ENCODE measurements around the gene INPP5F. TPM values are rescaled to one million over a fixed set of nuclear protein-coding genes. Genes with fewer than 3 reads are reported as not detected.

Gene INPP5F
- total RNA-seq, 1 donor from 2014 or later: 4.9 TPM

GRCh38 chr10:119801176-119801575 is 75.3 kb downstream of the INPP5F start:
- no peak for TF ChIP-seq CTCF (IDR thresholded peaks at IDR 0.05; ENCODE audit: borderline replicate concordance)
- Histone ChIP-seq H3K36me3 (peaks cover 21% of the 10 kb centered on the region), H3K4me1 (no peaks in the 10 kb centered on the region), H3K9me3 (replicated peaks) (no peaks in the 10 kb centered on the region), H3K4me3 (no peak overlapping the region), H3K27ac (replicated peaks) (no peak overlapping the region), H3K27me3 (ENCODE audit: low read depth) (no peaks in the 10 kb centered on the region)
- intact Hi-C loops (cut with micrococcal nuclease): no loop called here
- no peak for DNase-seq

GRCh38 chr10:119801998-119802538 is 76.2 kb downstream of the INPP5F start:
- DNase-seq: no peak
- Histone ChIP-seq H3K4me3 (no peak overlapping the region), H3K36me3 (peaks cover 14% of the 10 kb centered on the region), H3K27me3 (ENCODE audit: low read depth) (no peaks in the 10 kb centered on the region), H3K27ac (replicated peaks) (no peak overlapping the region), H3K9me3 (replicated peaks) (no peaks in the 10 kb centered on the region), H3K4me1 (no peaks in the 10 kb centered on the region)
- intact Hi-C loops (cut with micrococcal nuclease): no loop called here
- no peak for TF ChIP-seq CTCF (IDR thresholded peaks at IDR 0.05; ENCODE audit: borderline replicate concordance)

GRCh38 chr10:119803264-119803663 is 77.4 kb downstream of the INPP5F start:
- no peak overlapping the region for H3K4me3 ChIP-seq
- H3K27ac ChIP-seq (replicated peaks): no peak overlapping the region
- peaks cover 11% of the 10 kb centered on the region for H3K36me3 ChIP-seq
- intact Hi-C loops (cut with micrococcal nuclease): no loop called here
- TF ChIP-seq CTCF (IDR thresholded peaks at IDR 0.05; ENCODE audit: borderline replicate concordance): no peak
- H3K4me1 ChIP-seq: no peaks in the 10 kb centered on the region
- H3K27me3 ChIP-seq (ENCODE audit: low read depth): no peaks in the 10 kb centered on the region
- H3K9me3 ChIP-seq (replicated peaks): no peaks in the 10 kb centered on the region
- no peak for DNase-seq

GRCh38 chr10:119805702-119806230 is 79.9 kb downstream of the INPP5F start:
- Histone ChIP-seq H3K9me3 (replicated peaks) (no peaks in the 10 kb centered on the region), H3K36me3 (peaks cover 11% of the 10 kb centered on the region), H3K4me3 (no peak overlapping the region), H3K27me3 (ENCODE audit: low read depth) (no peaks in the 10 kb centered on the region), H3K4me1 (no peaks in the 10 kb centered on the region), H3K27ac (replicated peaks) (no peak overlapping the region)
- intact Hi-C loops (cut with micrococcal nuclease): no loop called here
- no peak for TF ChIP-seq CTCF (IDR thresholded peaks at IDR 0.05; ENCODE audit: borderline replicate concordance)
- DNase-seq: no peak

GRCh38 chr10:119806334-119807130 is 80.7 kb downstream of the INPP5F start:
- Histone ChIP-seq H3K4me1 (no peaks in the 10 kb centered on the region), H3K27ac (replicated peaks) (no peak overlapping the region), H3K4me3 (no peak overlapping the region), H3K9me3 (replicated peaks) (no peaks in the 10 kb centered on the region), H3K36me3 (peaks cover 13% of the 10 kb centered on the region), H3K27me3 (ENCODE audit: low read depth) (no peaks in the 10 kb centered on the region)
- intact Hi-C loops (cut with micrococcal nuclease): no loop called here
- no peak for TF ChIP-seq CTCF (IDR thresholded peaks at IDR 0.05; ENCODE audit: borderline replicate concordance)
- no peak for DNase-seq
